ENCODE results near the gene TMPRSS12. TPM values are rescaled to one million over a fixed set of nuclear protein-coding genes. Genes with fewer than 3 reads are reported as not detected.
A peak's percentile ranks its signal among the peaks of the same experiment; 100 is the strongest.
"Not testable (repeated sequence)": the region's sequence is repeated elsewhere in the genome, so short reads cannot be mapped to it uniquely, and the experiment has no call there.

The TMPRSS12 gene
- total RNA-seq, 4 donors from 2014 or later, result 0.34 TPM; not detected in 3

DNA sequence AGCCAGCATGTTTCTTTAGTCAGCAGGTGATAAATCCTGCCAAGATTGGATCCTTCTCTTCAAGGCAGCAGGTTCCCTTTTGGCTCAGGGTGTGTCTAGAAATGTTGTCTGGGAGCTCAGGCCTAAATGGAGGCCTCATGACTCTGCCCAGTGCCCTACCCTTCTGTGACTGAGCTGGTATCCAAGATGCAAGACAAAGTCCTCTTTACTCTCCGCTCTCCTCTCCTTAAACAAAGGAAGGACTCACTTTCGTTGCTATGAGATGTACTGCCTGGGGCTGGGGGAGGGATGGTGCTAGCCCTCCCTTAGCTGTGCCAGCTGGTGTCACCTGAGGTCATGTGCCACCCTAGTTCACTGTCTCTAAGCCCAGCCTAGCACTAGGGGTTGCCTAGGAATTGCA is 13.8 kb upstream of the TMPRSS12 start:
- H3K4me3 ChIP-seq, result no peak overlapping the region
- no peak for TF ChIP-seq EP300 (IDR thresholded peaks at IDR 0.05)
- TF ChIP-seq POLR2AphosphoS5 (IDR thresholded peaks at IDR 0.05), result no peak
- TF ChIP-seq POLR2A (IDR thresholded peaks at IDR 0.05), result no peak
- TF ChIP-seq, protein P1, sequence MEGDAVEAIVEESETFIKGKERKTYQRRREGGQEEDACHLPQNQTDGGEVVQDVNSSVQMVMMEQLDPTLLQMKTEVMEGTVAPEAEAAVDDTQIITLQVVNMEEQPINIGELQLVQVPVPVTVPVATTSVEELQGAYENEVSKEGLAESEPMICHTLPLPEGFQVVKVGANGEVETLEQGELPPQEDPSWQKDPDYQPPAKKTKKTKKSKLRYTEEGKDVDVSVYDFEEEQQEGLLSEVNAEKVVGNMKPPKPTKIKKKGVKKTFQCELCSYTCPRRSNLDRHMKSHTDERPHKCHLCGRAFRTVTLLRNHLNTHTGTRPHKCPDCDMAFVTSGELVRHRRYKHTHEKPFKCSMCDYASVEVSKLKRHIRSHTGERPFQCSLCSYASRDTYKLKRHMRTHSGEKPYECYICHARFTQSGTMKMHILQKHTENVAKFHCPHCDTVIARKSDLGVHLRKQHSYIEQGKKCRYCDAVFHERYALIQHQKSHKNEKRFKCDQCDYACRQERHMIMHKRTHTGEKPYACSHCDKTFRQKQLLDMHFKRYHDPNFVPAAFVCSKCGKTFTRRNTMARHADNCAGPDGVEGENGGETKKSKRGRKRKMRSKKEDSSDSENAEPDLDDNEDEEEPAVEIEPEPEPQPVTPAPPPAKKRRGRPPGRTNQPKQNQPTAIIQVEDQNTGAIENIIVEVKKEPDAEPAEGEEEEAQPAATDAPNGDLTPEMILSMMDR (IDR thresholded peaks at IDR 0.05), result no peak
- H3K27me3 ChIP-seq, result no peaks in the 10 kb centered on the region
- no peak overlapping the region for H3K27ac ChIP-seq
- H3K4me1 ChIP-seq, result peaks cover 18% of the 10 kb centered on the region
- H3K36me3 ChIP-seq, result no peaks in the 10 kb centered on the region
- DNase-seq (ENCODE audit: low spot score in 2 of 2), result no peak
- H3K9me3 ChIP-seq, result peaks cover 13% of the 10 kb centered on the region
- WGBS, result 52% methylated on average over 2 of the region's 2 CpGs

DNA sequence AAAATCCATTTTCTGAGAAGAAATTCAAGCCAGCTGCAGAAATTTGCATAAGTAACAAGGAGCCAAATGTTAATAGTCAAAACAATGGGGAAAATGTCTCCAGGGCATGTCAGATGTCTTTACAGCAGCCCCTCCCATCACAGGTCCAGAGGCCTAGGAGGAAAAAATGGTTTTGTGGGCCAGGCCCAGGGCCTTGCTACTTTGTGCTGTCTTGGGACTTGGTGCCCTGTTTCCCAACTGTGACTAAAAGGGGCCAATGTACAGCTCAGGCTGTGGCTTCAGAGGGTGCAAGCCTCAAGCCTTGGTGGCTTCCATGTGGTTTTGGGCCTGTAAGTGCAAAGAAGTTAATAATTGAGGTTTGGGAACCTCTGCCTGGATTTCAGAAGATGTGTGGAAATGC is 8.9 kb upstream of the TMPRSS12 start:
- peaks cover 14% of the 10 kb centered on the region for H3K9me3 ChIP-seq
- H3K4me1 ChIP-seq; H3K27me3 ChIP-seq; H3K36me3 ChIP-seq; H3K27ac ChIP-seq; H3K4me3 ChIP-seq; DNase-seq (ENCODE audit: low spot score in 2 of 2): not testable (repeated sequence)

DNA sequence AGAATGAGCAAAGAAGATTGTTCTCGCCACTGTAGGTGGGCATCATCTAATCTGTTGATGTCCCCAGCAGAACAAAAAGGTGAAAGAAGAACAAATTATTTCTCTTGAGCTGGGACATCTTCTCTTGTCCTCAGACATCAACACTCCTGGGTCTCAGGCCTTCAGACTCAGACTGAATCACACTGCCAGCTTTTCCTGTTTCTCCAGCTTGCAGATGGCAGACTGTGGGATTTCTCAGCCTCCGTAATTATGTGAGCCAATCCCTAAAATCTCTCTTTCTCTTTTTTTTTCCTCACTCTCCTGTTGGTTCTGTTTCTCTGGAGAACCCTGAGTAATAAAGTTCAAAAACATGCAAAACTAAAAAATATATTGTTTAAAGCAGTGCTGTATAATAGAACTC is 3.7 kb upstream of the TMPRSS12 start:
- Histone ChIP-seq H3K4me3 (no peak overlapping the region), H3K36me3 (no peaks in the 10 kb centered on the region), H3K4me1 (peaks cover 2% of the 10 kb centered on the region), H3K9me3 (no peaks in the 10 kb centered on the region), H3K27ac (no peak overlapping the region), H3K27me3 (no peaks in the 10 kb centered on the region)
- TF ChIP-seq POLR2A (IDR thresholded peaks at IDR 0.05) (no peak), EP300 (IDR thresholded peaks at IDR 0.05) (no peak), POLR2AphosphoS5 (IDR thresholded peaks at IDR 0.05) (no peak)
- TF ChIP-seq, protein P1 (IDR thresholded peaks at IDR 0.05), result no peak
- DNase-seq (ENCODE audit: low spot score in 2 of 2), result no peak
- 73% methylated on average over 2 of the region's 2 CpGs for WGBS

DNA sequence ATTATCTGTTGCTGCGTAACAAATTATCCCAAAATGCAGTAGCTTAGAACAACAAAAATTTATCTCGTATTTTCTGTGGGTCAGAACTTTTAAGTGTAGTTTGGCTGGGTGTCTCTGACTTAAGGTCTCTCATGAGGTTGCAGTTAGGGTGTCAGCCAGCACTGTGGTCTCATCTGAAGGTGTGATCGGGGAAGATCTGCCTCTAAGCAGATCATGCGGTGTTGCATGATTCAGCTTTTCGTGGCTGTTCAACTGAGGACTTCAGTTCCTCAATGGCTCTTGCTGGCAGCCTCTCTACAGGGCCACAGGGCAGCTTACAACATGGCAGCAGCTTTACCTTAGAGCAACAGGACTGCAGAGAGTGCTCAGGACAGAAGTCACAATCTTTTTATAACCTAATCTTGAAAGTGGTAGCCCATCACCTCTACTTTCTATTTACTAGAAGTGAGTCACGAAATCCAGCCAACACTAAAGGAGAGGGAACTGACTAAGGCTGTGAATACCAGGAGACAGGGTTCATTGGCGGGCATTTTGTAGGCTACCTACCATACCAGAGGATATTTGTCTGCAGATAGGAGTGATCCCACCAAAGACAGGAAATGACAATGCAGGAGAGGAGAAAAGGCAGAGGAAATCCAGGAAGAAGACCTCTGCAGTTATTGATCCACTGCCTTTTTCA is 1.8 kb upstream of the TMPRSS12 start:
- Histone ChIP-seq H3K27ac (no peak overlapping the region), H3K36me3 (no peaks in the 10 kb centered on the region), H3K4me3 (no peak overlapping the region), H3K4me1 (peaks cover 2% of the 10 kb centered on the region), H3K9me3 (no peaks in the 10 kb centered on the region), H3K27me3 (no peaks in the 10 kb centered on the region)
- DNase-seq (ENCODE audit: low spot score in 2 of 2), result no peak
- WGBS, result 92% methylated on average over 7 of the region's 7 CpGs
- TF ChIP-seq EP300 (IDR thresholded peaks at IDR 0.05) (no peak), POLR2A (IDR thresholded peaks at IDR 0.05) (no peak), POLR2AphosphoS5 (IDR thresholded peaks at IDR 0.05) (no peak)
- TF ChIP-seq, protein P1 (IDR thresholded peaks at IDR 0.05), result no peak

DNA sequence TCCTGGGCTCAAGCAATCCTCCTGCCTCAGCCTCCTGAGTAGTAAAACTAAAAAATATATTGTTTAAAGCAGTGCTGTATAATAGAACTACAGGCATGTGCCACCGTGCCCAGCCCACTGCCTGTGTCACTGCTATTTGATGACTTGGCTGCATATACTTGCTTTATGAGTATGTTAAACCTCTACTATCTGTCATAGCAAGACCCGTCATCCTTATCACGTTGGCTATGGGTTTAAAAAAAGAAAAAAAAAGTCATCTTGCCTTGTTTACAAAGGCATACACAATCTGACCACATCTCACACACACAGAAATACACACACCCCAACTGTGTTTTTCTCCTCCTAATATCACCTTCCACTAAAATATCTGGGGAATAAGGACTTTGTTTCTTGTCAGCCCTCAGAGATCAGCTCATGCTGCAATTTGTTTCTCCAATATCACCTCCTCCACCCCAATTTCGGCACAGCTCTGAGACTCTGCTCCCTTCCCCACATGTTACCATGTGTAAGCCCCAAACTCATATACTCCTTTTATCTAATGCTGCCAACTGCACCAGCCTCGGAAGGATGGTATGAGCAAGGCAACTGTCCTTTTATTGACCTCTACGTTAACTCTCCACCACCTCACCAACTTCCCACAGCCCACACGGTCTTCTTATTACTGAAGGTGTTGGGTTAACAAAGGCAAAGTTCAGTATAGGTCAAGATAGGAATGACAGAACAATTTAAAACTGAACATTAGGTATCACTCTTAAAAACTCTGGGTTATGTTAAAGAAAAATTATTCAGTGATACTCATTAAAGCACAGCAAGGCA is 802 bp upstream of the TMPRSS12 start:
- Histone ChIP-seq H3K27ac (peak overlapping the region; percentile 42), H3K4me1 (peaks cover 2% of the 10 kb centered on the region), H3K4me3 (no peak overlapping the region), H3K9me3 (no peaks in the 10 kb centered on the region), H3K27me3 (no peaks in the 10 kb centered on the region), H3K36me3 (no peaks in the 10 kb centered on the region)
- no peak for DNase-seq (ENCODE audit: low spot score in 2 of 2)
- 54% methylated on average over 7 of the region's 7 CpGs for WGBS
- no peak for TF ChIP-seq POLR2A (IDR thresholded peaks at IDR 0.05)
- TF ChIP-seq POLR2AphosphoS5 (IDR thresholded peaks at IDR 0.05), result no peak
- TF ChIP-seq, protein P1 (IDR thresholded peaks at IDR 0.05), result no peak
- TF ChIP-seq EP300 (IDR thresholded peaks at IDR 0.05), result no peak
